ENCODE results near the gene PDE10A.

- TF ChIP-seq POLR2AphosphoS5 (IDR thresholded peaks at IDR 0.05; ENCODE audit: borderline replicate concordance, low read depth, low read length) (no peak), EZH2 (IDR thresholded peaks at IDR 0.05) (no peak)
These were observed 100.5 kb downstream of the PDE10A start for GRCh38 chr6:165562421-165563090.

All from SK-N-MC (cell line).